Measurements from ENCODE around the gene LRP6. TPM values are rescaled to one million over a fixed set of nuclear protein-coding genes. Genes with fewer than 3 reads are reported as not detected.

The LRP6 gene
- total and polyA plus RNA-seq, 2 of the 8 experiments (the other 6 are each of a cell fraction or from before 2014, with no cell fraction given) = 53.6 to 73.2 TPM

DNA sequence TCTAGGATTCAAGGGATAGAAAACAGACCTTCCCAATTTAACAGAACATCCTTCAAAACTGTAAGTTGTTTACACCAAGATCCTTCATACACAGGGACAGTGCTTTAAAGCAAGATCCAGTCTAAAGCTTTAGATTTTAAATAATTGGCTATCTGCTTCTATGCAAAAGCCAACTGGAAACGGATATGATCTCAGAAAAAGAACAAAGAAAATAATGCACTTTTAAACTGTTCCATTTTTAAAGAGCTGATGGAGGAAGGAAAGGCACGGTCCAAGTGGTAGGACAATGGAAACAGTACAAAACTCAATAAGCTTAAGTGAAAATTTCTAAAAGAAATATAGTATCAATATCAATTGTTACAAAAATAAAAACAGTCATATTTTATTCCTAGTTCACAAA lies 27.7 kb downstream of the LRP6 start (continued):
- no peak for TF ChIP-seq JUND (IDR thresholded peaks at IDR 0.05; ENCODE audit: low read length)
- TF ChIP-seq BRCA1 (IDR thresholded peaks at IDR 0.05; ENCODE audit: low read depth, low read length) = no peak
- no peak for TF ChIP-seq HDAC2 (IDR thresholded peaks at IDR 0.05; ENCODE audit: borderline replicate concordance in 1 of 2, low read depth in 2 of 2, low read length in 2 of 2)
- TF ChIP-seq TEAD4 (IDR thresholded peaks at IDR 0.05; ENCODE audit: low read depth, low read length) = no peak

Measured in H1 (cell line).